ENCODE measurements around the gene RYR2. TPM values are rescaled to one million over a fixed set of nuclear protein-coding genes. Genes with fewer than 3 reads are reported as not detected.

Gene RYR2
- total and polyA plus RNA-seq, 2 of the 8 experiments (the other 6 are each of a cell fraction or from before 2014, with no cell fraction given), result 1.3 to 4.4 TPM

DNA sequence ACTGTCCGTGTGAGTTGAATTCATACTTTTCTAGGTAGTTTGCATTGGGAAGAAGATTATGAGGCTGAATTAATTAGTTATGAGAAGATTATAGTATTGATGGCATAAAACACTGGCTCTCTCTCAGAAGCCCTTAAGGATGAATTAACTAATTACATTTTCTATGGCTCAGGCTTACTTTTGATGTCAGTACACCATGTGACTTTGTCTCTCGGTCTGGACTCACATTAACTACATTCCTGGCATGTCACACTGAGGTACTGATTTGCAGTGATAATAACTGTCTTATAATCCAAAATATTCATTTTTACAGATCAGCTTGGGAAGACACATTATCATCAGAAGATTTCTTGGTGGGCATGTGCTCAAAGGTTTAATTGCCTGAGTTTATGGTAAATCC, 486.6 kb downstream of the RYR2 start (continued):
- TF ChIP-seq, protein P1, sequence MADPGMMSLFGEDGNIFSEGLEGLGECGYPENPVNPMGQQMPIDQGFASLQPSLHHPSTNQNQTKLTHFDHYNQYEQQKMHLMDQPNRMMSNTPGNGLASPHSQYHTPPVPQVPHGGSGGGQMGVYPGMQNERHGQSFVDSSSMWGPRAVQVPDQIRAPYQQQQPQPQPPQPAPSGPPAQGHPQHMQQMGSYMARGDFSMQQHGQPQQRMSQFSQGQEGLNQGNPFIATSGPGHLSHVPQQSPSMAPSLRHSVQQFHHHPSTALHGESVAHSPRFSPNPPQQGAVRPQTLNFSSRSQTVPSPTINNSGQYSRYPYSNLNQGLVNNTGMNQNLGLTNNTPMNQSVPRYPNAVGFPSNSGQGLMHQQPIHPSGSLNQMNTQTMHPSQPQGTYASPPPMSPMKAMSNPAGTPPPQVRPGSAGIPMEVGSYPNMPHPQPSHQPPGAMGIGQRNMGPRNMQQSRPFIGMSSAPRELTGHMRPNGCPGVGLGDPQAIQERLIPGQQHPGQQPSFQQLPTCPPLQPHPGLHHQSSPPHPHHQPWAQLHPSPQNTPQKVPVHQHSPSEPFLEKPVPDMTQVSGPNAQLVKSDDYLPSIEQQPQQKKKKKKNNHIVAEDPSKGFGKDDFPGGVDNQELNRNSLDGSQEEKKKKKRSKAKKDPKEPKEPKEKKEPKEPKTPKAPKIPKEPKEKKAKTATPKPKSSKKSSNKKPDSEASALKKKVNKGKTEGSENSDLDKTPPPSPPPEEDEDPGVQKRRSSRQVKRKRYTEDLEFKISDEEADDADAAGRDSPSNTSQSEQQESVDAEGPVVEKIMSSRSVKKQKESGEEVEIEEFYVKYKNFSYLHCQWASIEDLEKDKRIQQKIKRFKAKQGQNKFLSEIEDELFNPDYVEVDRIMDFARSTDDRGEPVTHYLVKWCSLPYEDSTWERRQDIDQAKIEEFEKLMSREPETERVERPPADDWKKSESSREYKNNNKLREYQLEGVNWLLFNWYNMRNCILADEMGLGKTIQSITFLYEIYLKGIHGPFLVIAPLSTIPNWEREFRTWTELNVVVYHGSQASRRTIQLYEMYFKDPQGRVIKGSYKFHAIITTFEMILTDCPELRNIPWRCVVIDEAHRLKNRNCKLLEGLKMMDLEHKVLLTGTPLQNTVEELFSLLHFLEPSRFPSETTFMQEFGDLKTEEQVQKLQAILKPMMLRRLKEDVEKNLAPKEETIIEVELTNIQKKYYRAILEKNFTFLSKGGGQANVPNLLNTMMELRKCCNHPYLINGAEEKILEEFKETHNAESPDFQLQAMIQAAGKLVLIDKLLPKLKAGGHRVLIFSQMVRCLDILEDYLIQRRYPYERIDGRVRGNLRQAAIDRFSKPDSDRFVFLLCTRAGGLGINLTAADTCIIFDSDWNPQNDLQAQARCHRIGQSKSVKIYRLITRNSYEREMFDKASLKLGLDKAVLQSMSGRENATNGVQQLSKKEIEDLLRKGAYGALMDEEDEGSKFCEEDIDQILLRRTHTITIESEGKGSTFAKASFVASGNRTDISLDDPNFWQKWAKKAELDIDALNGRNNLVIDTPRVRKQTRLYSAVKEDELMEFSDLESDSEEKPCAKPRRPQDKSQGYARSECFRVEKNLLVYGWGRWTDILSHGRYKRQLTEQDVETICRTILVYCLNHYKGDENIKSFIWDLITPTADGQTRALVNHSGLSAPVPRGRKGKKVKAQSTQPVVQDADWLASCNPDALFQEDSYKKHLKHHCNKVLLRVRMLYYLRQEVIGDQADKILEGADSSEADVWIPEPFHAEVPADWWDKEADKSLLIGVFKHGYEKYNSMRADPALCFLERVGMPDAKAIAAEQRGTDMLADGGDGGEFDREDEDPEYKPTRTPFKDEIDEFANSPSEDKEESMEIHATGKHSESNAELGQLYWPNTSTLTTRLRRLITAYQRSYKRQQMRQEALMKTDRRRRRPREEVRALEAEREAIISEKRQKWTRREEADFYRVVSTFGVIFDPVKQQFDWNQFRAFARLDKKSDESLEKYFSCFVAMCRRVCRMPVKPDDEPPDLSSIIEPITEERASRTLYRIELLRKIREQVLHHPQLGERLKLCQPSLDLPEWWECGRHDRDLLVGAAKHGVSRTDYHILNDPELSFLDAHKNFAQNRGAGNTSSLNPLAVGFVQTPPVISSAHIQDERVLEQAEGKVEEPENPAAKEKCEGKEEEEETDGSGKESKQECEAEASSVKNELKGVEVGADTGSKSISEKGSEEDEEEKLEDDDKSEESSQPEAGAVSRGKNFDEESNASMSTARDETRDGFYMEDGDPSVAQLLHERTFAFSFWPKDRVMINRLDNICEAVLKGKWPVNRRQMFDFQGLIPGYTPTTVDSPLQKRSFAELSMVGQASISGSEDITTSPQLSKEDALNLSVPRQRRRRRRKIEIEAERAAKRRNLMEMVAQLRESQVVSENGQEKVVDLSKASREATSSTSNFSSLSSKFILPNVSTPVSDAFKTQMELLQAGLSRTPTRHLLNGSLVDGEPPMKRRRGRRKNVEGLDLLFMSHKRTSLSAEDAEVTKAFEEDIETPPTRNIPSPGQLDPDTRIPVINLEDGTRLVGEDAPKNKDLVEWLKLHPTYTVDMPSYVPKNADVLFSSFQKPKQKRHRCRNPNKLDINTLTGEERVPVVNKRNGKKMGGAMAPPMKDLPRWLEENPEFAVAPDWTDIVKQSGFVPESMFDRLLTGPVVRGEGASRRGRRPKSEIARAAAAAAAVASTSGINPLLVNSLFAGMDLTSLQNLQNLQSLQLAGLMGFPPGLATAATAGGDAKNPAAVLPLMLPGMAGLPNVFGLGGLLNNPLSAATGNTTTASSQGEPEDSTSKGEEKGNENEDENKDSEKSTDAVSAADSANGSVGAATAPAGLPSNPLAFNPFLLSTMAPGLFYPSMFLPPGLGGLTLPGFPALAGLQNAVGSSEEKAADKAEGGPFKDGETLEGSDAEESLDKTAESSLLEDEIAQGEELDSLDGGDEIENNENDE (IDR thresholded peaks at IDR 0.05; ENCODE audit: insufficient replicate concordance, low read length), result no peak
- TF ChIP-seq SP4 (IDR thresholded peaks at IDR 0.05; ENCODE audit: low read length), result no peak
- no peak for TF ChIP-seq BRCA1 (IDR thresholded peaks at IDR 0.05; ENCODE audit: low read depth, low read length)
- no peak for TF ChIP-seq SIN3A (conservative IDR thresholded peaks at IDR 0.05 in 1 of 2, IDR thresholded peaks at IDR 0.05 in 1 of 2; ENCODE audit: low read depth in 1 of 2, low read length in 2 of 2)
- TF ChIP-seq HDAC6 (IDR thresholded peaks at IDR 0.05; ENCODE audit: low read depth, low read length), result no peak
- TF ChIP-seq EZH2 (IDR thresholded peaks at IDR 0.05; ENCODE audit: low read depth, low read length, severe bottlenecking), result no peak
- TF ChIP-seq CEBPB (IDR thresholded peaks at IDR 0.05; ENCODE audit: low read depth, low read length), result no peak
- no peak for TF ChIP-seq EP300 (IDR thresholded peaks at IDR 0.05; ENCODE audit: borderline replicate concordance in 1 of 2, low read depth in 2 of 2, low read length in 2 of 2)
- no peak for TF ChIP-seq NRF1 (IDR thresholded peaks at IDR 0.05; ENCODE audit: low read depth, low read length)
- no peak for TF ChIP-seq KDM4A (IDR thresholded peaks at IDR 0.05; ENCODE audit: low read depth, low read length, severe bottlenecking)
- no peak for TF ChIP-seq RNF2 (IDR thresholded peaks at IDR 0.05; ENCODE audit: borderline replicate concordance, low read depth, low read length, missing control alignments, poor library complexity, severe bottlenecking)
